GM10266 (cell line): Measurements from ENCODE around the gene DENND4A.
"Not testable (repeated sequence)": the region's sequence is repeated elsewhere in the genome, so short reads cannot be mapped to it uniquely, and the experiment has no call there.

ENCODE experiments used
- DNase-seq: peaks from one replicate; pipeline ENCODE4 v3.0.0; 2012; ENCODE audit errors: extremely low spot score
- TF ChIP-seq, protein P1 (sequence below): IDR thresholded peaks from 2 replicates; pipeline ENCODE4 v1.5.1; 2012; ENCODE audit warnings: mild to moderate bottlenecking, low read depth; ENCODE audit not compliant: control insufficient read depth, insufficient read depth; ENCODE audit errors: missing control alignments

The DENND4A gene

DNA sequence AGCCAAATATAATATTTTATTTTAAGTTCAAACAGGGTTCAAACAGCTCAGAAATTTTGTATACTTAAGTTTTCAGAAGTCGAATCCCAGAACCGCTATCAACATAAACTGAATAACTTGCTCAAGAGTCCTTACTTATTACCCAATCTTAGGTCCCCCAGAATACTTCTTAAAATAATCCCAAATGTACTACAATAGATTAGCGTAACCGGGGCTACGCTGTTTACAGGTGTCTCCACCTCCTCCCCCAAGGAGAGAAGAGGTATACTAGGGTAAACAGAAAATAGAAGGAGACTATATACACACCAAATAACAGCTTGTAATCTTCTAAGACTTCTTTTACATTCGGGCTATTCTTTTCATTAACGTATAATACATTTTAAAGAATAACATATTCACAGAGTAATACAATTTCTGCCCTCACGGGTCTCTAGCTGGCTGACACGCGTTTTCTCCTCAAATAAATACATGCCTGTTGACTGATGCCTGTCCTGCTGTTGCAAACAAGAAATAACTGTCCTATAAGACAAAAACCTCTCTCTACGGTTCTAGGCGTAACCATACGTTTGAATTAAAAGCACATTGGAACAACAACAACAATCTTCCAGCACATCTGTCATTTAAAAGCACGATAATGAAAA, 1.3 kb downstream of the DENND4A start:
- no peak for DNase-seq
- TF ChIP-seq, protein P1, sequence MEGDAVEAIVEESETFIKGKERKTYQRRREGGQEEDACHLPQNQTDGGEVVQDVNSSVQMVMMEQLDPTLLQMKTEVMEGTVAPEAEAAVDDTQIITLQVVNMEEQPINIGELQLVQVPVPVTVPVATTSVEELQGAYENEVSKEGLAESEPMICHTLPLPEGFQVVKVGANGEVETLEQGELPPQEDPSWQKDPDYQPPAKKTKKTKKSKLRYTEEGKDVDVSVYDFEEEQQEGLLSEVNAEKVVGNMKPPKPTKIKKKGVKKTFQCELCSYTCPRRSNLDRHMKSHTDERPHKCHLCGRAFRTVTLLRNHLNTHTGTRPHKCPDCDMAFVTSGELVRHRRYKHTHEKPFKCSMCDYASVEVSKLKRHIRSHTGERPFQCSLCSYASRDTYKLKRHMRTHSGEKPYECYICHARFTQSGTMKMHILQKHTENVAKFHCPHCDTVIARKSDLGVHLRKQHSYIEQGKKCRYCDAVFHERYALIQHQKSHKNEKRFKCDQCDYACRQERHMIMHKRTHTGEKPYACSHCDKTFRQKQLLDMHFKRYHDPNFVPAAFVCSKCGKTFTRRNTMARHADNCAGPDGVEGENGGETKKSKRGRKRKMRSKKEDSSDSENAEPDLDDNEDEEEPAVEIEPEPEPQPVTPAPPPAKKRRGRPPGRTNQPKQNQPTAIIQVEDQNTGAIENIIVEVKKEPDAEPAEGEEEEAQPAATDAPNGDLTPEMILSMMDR = no peak

DNA sequence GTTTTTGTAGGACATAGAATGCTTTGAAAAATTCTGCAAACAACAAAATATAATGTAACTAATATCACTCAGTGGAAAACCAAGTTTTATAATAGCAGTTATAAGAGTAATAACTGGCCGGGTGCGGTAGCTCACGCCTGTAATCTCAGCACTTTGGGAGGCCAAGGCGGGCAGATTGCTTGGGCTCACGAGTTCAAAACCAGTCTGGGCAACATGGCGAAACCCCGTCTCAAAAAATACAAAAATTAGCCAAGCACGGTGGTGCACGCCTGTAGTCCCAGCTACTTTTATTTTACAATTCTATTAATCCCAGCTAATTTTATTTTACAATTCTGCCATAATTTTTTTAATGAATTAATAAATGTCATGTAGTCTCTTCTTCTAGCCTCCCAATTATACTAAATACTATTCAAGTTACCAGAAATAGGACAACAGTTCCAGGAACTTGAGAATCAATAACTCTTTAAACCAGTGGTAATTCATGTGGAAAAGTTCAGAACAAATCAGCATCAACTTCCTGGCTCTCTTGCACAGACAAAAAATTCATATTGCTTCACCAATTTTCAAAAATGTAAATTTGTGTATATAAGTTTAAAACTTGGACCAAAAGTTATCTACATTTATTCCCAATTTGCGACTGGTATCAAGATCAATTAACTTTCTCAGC, 2.2 kb downstream of the DENND4A start:
- no peak for DNase-seq
- TF ChIP-seq, protein P1 = no peak

DNA sequence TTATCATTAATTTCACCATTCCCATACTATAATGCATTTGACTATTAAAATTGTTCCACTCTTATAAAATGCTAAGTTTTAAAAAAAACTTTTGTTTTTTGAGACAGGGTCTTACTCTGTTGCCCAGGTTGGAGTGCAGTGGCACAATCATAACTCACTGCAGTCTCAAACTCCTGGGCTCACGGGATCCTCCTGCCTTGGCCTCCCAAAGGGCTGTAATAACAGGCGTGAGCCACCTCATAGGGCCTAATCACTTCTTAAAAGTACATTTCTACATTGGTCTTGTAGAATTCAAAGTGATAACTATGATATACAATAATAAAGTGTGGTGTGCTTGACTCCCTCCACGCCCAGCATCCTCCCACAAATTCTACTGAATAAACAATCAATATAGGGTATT, 3.0 kb downstream of the DENND4A start:
- TF ChIP-seq, protein P1 = no peak

DNA sequence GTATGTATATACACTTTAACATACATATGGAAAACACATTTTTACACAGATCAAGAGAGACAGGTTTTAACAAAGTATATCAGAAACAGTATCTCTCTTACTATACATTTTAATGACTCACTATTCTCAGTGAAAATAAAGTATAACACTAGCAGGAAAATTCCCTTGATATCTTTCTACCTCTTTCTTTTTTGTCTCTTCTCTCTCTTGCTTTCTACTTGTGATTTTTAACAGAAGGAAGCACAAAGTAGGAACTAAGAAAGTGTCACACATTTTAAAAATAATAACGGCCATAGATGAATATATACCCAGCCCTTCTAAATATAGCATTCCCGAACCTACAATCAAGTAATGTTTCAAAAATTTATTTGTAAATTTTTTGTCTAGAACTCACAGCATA, 4.8 kb downstream of the DENND4A start:
- TF ChIP-seq, protein P1 = no peak
- no peak for DNase-seq

More for the DNA sequence above, 3.0 kb downstream of the DENND4A start:
- no peak for DNase-seq

DNA sequence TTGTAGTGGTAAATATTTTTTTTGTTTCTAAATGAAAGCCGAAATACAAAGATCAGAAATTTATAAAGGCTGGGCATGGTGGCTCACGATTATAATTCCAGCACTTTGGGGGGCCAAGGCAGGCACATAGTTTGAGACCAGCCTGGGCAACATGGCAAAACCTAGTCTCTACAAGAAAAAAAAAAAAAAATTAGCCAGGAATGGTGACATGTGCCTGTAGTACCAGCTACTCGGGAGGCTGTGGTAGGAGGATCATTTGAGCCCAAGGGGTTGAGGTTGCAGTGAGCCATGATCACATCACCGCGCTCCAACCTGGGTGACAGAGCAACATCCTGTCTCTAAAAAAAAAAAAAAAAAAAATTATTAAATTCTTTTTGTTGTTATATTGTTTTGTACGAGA, 6.9 kb downstream of the DENND4A start:
- no peak for DNase-seq
- TF ChIP-seq, protein P1 = no peak

DNA sequence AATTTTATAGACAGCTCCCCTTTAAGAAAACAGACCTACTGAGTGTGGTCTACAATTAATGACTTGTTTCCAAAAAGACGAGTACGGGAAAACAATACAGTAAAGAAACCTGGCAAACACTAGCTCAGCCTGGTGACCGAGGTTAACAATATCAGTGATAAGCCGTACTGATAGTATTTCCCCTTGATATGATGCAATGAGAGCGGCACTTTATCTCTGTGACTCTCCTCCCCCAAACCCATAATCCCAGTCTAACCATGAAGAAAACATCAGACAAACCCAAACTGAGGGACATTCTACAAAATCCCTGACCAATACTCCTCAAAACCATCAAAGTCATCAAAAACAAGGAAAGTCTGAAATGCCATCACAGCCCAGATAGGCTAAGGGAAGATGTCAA, 8.2 kb downstream of the DENND4A start:
- no peak for DNase-seq
- TF ChIP-seq, protein P1 = no peak

DNA sequence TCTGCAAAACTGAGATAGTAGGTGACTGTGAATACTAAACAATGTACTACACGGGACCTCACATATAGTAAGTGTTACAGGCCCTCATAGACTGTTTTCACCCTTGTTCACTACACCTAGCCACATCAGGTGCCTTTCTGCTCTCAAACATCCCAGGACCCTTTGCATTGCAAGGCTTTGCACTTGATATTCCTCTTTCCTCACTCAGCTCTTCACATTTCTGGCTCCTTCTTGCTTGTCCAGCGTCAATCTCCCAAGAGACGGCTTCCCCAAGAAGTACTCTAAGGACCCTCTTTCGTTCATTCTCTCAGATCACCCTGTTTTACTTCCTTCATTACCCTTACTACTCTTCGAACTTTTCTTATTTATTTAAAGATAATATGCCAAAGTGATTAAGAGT, 10.0 kb downstream of the DENND4A start:
- no peak for DNase-seq
- TF ChIP-seq, protein P1 = no peak

DNA sequence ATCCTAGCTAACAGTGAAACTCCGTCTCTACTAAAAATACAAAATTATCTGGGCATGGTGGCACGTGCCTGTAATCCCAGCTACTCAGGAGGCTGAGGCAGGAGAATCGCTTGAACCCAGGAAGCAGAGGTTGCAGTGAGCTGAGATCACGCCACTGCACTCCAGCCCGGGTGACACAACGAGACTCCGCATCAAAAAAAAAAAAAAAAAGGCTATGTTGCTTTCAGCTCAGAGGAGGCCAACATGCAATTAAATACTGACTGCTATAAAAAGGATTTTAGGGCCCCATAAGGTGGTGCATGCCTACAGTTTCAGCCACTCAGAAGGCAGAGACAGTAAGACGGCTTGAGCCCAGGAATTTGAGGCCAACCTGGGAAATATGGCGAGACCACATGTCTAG, 13.4 kb downstream of the DENND4A start:
- not testable (repeated sequence) for DNase-seq
